HepG2 (cell line): ENCODE data around the gene SUSD4. TPM values are rescaled to one million over a fixed set of nuclear protein-coding genes. Genes with fewer than 3 reads are reported as not detected.

Experiments
- ATAC-seq: fragments of 200-7000 bp; cut with Tn5 transposase; 3 replicates; pipeline ENCODE4 v1.9.1; 2020; ENCODE audit warnings: mild to moderate bottlenecking, moderate library complexity
- BruUV-seq: library from RNA; stranded (reverse); fragments of 400-500 nt; replicated peaks from 2 replicates; lab custom pipeline; 2021; lab: Mats Ljungman, UMichigan
- CTCF ChIA-PET: fragments of 300-600 bp; formaldehyde crosslinking; extraction: SDS; loops from one replicate; lab custom pipeline; 2021; ENCODE audit warnings: low total read pairs, inconsistent platforms, low intra/inter-chr PET ratio; lab: Yijun Ruan, JAX
- POLR2A ChIA-PET: fragments of 350-600 bp; sonication (Branson Sonifier 250); formaldehyde crosslinking; loops from one replicate; lab custom pipeline; 2020; ENCODE audit warnings: antibody characterized with exemption, inconsistent platforms; lab: Yijun Ruan, JAX
- DNase-seq: peaks from one replicate; pipeline ENCODE4 v3.0.0-alpha.2; 2015; ENCODE audit warnings: low spot score
- FAIRE-seq: peaks from 3 replicates; lab custom pipeline; 2011; peaks lifted over from hg19 to GRCh38; lab: Jason Lieb, UNC
- H2AFZ ChIP-seq: one replicate; pipeline ENCODE4 v1.6.1; 2011; ENCODE audit warnings: low read length, inconsistent platforms
- H3K27ac ChIP-seq: fragments of 300-600 bp; 3 replicates; pipeline ENCODE4 v1.8.0; 2011; ENCODE audit warnings: mixed run types, mild to moderate bottlenecking, mixed read lengths, low read length, inconsistent platforms; ENCODE audit not compliant: insufficient read depth; ENCODE audit errors: extremely low read length
- H3K27me3 ChIP-seq, 2 experiments: fragments of 200-600 bp in 1 of 2; 2 replicates in 1 of 2; 3 replicates in 1 of 2; pipeline versions ENCODE4 v1.6.0 to v1.8.0; 2011; ENCODE audit warnings: low read length in 2 of 2, mild to moderate bottlenecking in 2 of 2, moderate library complexity in 2 of 2, inconsistent platforms in 1 of 2; ENCODE audit not compliant: insufficient read depth in 2 of 2, control insufficient read depth in 1 of 2
- H3K36me3 ChIP-seq, 2 experiments: fragments of 200-600 bp in 1 of 2; replicated peaks in 1 of 2; 2 replicates in 1 of 2; 3 replicates in 1 of 2; pipeline versions ENCODE4 v1.5.1 to v1.8.0; 2011; ENCODE audit warnings: low read length in 2 of 2, inconsistent platforms in 1 of 2; ENCODE audit not compliant: insufficient read depth in 2 of 2, control insufficient read depth in 1 of 2
- H3K4me1 ChIP-seq: 2 replicates; pipeline ENCODE4 v1.5.1; 2012; ENCODE audit warnings: low read length, inconsistent platforms; ENCODE audit not compliant: insufficient read depth
- H3K4me2 ChIP-seq: 2 replicates; pipeline ENCODE4 v1.6.0; 2011; ENCODE audit warnings: low read depth, low read length, inconsistent platforms
- H3K4me3 ChIP-seq, 3 experiments: fragments of 200-600 bp in 1 of 3; sonication (generic), shearing (Covaris generic) in 1 of 3; replicated peaks in 1 of 3; 2 replicates each; pipeline ENCODE4 v1.5.1; 2011 to 2016; ENCODE audit warnings: low read length in 3 of 3, inconsistent platforms in 2 of 3, low read depth in 2 of 3, mild to moderate bottlenecking in 2 of 3, control low read depth in 1 of 3, mixed read lengths in 1 of 3; ENCODE audit not compliant: insufficient read depth in 1 of 3
- H3K79me2 ChIP-seq: one replicate; pipeline ENCODE4 v1.6.1; 2011; ENCODE audit warnings: low read length, inconsistent platforms; ENCODE audit not compliant: insufficient read depth
- H3K9ac ChIP-seq: 2 replicates; pipeline ENCODE4 v1.6.0; 2011; ENCODE audit warnings: mild to moderate bottlenecking, low read depth, low read length, inconsistent platforms; ENCODE audit not compliant: insufficient read depth
- H3K9me3 ChIP-seq: 2 replicates; pipeline ENCODE4 v1.5.1; 2012; ENCODE audit warnings: mild to moderate bottlenecking, low read length
- H4K20me1 ChIP-seq: 2 replicates; pipeline ENCODE4 v1.6.0; 2011; ENCODE audit warnings: inconsistent platforms, mild to moderate bottlenecking, low read length, moderate library complexity; ENCODE audit not compliant: insufficient read depth
- ATF2 ChIP-seq: sonication (generic); formaldehyde crosslinking; IDR thresholded peaks from 2 replicates; pipeline ENCODE4 v1.4.0; 2020; ENCODE audit warnings: missing genetic modification reagents
- CBX5 ChIP-seq: sonication (generic); formaldehyde crosslinking; IDR thresholded peaks from 2 replicates; pipeline ENCODE4 v1.4.0; 2020; ENCODE audit warnings: missing genetic modification reagents, borderline replicate concordance
- FOXP1 ChIP-seq, 2 experiments: fragments of 450-650 bp in 1 of 2; IDR thresholded peaks; 2 replicates each; pipeline ENCODE4 v1.6.1; 2017 to 2018; ENCODE audit warnings: antibody characterized with exemption in 1 of 2
- KLF16 ChIP-seq, 2 experiments: sonication (generic) in 1 of 2; formaldehyde crosslinking in 1 of 2; IDR thresholded peaks; 2 replicates each; pipeline versions ENCODE4 v1.6.1 to v1.8.0; 2016 to 2023; ENCODE audit warnings: missing genetic modification reagents in 2 of 2, missing compliant biosample characterization in 1 of 2
- SAFB2 ChIP-seq: sonication (generic); formaldehyde crosslinking; IDR thresholded peaks from 2 replicates; pipeline ENCODE4 v1.5.1; 2020; ENCODE audit warnings: missing genetic modification reagents, low read depth, mild to moderate bottlenecking, borderline replicate concordance
- SNAPC5 ChIP-seq: sonication (generic); formaldehyde crosslinking; IDR thresholded peaks from 2 replicates; pipeline ENCODE4 v1.8.1; 2023; ENCODE audit warnings: mild to moderate bottlenecking, missing genetic modification reagents, borderline replicate concordance
- SP2 ChIP-seq: sonication (generic); formaldehyde crosslinking; IDR thresholded peaks from 2 replicates; pipeline ENCODE4 v1.5.1; 2020; ENCODE audit warnings: mild to moderate bottlenecking, missing genetic modification reagents
- SRSF1 ChIP-seq: fragments of 200-400 bp; formaldehyde crosslinking; optimal IDR thresholded peaks from 2 replicates; pipeline ENCODE3; 2017; ENCODE audit warnings: mild to moderate bottlenecking, low read depth, low read length, moderate library complexity
- ZKSCAN5 ChIP-seq: sonication (generic); formaldehyde crosslinking; IDR thresholded peaks from 2 replicates; pipeline ENCODE4 v1.5.1; 2020; ENCODE audit warnings: mild to moderate bottlenecking, missing genetic modification reagents
- ZNF619 ChIP-seq: sonication (generic); formaldehyde crosslinking; IDR thresholded peaks from 2 replicates; pipeline ENCODE4 v1.4.0; 2020; ENCODE audit warnings: mild to moderate bottlenecking, missing genetic modification reagents
- WGBS: methylation state at CpG from one replicate; pipeline ENCODE4 v1.1.6; 2017; ENCODE audit warnings: low lambda C conversion rate; 5-methylcytosine and 5-hydroxymethylcytosine counted together
- in situ Hi-C: cut with HindIII; loops from 2 replicates; pipeline ENCODE4 v1.10.0; 2017; ENCODE audit warnings: low pct_unique_long_range_greater_than_20kb; ENCODE audit not compliant: extremely low pct_ligation_motif_present
- intact Hi-C: fragments of 100-400 bp; cut with micrococcal nuclease; formaldehyde crosslinking; loops from one replicate; pipeline ENCODE4 v1.10.0; 2022; ENCODE audit not compliant: unreplicated experiment
- polyA plus RNA-seq, 8 experiments: library from polyadenylated mRNA; depleted of rRNA in 3 of 8; stranded (reverse) in 7 of 8; unstranded in 1 of 8; fragments of >200 nt; fragmentation: Illumina TruSeq in 4 of 8; extraction: Trizol in 4 of 8; gene quantifications; 2 replicates each; pipeline versions ENCODE4 v1.2.1 to v1.2.3, GENCODE V29; 2011 to 2016; ENCODE audit warnings: low read depth in 4 of 8, missing spikeins in 1 of 8, mixed read lengths in 1 of 8; ENCODE audit not compliant: insufficient read depth in 1 of 8
- total RNA-seq, 5 experiments: library from RNA; depleted of rRNA; stranded (reverse); fragments of >200 nt; fragmentation: Illumina TruSeq; extraction: Trizol; gene quantifications; 2 replicates each; pipeline ENCODE4 v1.2.3, GENCODE V29; 2016; ENCODE audit warnings: low read depth in 1 of 5
- TF ChIP-seq, protein P1 (sequence below): sonication (generic); formaldehyde crosslinking; IDR thresholded peaks from 2 replicates; pipeline ENCODE4 v1.4.0; 2020; ENCODE audit warnings: missing genetic modification reagents, borderline replicate concordance
- TF ChIP-seq, protein P2 (sequence below): sonication (generic); formaldehyde crosslinking; IDR thresholded peaks from 2 replicates; pipeline ENCODE4 v1.5.0; 2020; ENCODE audit warnings: missing genetic modification reagents, mild to moderate bottlenecking, borderline replicate concordance
- TF ChIP-seq, protein P3 (sequence below): sonication (generic); formaldehyde crosslinking; IDR thresholded peaks from 2 replicates; pipeline ENCODE4 v1.5.1; 2020; ENCODE audit warnings: missing genetic modification reagents, mild to moderate bottlenecking, borderline replicate concordance

SUSD4 gene
- total and polyA plus RNA-seq, 2 of the 13 experiments (the other 11 are each of a cell fraction or from before 2014, with no cell fraction given) = not detected

- DNase-seq (no peak), FAIRE-seq (no peak), ATAC-seq (no peak)
- Histone ChIP-seq H3K79me2 (no peaks in the 10 kb centered on the region), H3K27me3 (no peaks in the 10 kb centered on the region), H3K27ac (no peak overlapping the region), H3K9ac (no peak overlapping the region), H3K9me3 (no peaks in the 10 kb centered on the region), H3K4me2 (no peak overlapping the region), H3K36me3 (no peaks in the 10 kb centered on the region), H3K4me3 (no peak overlapping the region), H4K20me1 (no peaks in the 10 kb centered on the region), H2AFZ (no peak overlapping the region), H3K4me1 (no peaks in the 10 kb centered on the region)
- CTCF ChIA-PET = no interaction called here
- POLR2A ChIA-PET = no interaction called here
- intact Hi-C loops = no loop called here
- TF ChIP-seq, protein P1, sequence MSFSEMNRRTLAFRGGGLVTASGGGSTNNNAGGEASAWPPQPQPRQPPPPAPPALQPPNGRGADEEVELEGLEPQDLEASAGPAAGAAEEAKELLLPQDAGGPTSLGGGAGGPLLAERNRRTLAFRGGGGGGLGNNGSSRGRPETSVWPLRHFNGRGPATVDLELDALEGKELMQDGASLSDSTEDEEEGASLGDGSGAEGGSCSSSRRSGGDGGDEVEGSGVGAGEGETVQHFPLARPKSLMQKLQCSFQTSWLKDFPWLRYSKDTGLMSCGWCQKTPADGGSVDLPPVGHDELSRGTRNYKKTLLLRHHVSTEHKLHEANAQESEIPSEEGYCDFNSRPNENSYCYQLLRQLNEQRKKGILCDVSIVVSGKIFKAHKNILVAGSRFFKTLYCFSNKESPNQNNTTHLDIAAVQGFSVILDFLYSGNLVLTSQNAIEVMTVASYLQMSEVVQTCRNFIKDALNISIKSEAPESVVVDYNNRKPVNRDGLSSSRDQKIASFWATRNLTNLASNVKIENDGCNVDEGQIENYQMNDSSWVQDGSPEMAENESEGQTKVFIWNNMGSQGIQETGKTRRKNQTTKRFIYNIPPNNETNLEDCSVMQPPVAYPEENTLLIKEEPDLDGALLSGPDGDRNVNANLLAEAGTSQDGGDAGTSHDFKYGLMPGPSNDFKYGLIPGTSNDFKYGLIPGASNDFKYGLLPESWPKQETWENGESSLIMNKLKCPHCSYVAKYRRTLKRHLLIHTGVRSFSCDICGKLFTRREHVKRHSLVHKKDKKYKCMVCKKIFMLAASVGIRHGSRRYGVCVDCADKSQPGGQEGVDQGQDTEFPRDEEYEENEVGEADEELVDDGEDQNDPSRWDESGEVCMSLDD = no peak
- TF ChIP-seq ZNF619 (CRISPR knock-in tag) = no peak
- TF ChIP-seq, protein P2, sequence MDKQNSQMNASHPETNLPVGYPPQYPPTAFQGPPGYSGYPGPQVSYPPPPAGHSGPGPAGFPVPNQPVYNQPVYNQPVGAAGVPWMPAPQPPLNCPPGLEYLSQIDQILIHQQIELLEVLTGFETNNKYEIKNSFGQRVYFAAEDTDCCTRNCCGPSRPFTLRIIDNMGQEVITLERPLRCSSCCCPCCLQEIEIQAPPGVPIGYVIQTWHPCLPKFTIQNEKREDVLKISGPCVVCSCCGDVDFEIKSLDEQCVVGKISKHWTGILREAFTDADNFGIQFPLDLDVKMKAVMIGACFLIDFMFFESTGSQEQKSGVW (CRISPR knock-in tag) = no peak
- TF ChIP-seq SNAPC5 (CRISPR knock-in tag) = no peak
- TF ChIP-seq KLF16 (CRISPR knock-in tag; IDR thresholded peaks at IDR 0.05) = no peak
- TF ChIP-seq, protein P3, sequence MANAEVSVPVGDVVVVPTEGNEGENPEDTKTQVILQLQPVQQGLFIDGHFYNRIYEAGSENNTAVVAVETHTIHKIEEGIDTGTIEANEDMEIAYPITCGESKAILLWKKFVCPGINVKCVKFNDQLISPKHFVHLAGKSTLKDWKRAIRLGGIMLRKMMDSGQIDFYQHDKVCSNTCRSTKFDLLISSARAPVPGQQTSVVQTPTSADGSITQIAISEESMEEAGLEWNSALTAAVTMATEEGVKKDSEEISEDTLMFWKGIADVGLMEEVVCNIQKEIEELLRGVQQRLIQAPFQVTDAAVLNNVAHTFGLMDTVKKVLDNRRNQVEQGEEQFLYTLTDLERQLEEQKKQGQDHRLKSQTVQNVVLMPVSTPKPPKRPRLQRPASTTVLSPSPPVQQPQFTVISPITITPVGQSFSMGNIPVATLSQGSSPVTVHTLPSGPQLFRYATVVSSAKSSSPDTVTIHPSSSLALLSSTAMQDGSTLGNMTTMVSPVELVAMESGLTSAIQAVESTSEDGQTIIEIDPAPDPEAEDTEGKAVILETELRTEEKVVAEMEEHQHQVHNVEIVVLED = no peak
- no peak for TF ChIP-seq CBX5 (CRISPR knock-in tag)
- TF ChIP-seq ZKSCAN5 = no peak
- no peak for TF ChIP-seq SRSF1
- TF ChIP-seq ATF2 (CRISPR knock-in tag) = no peak
- TF ChIP-seq FOXP1 (IDR thresholded peaks at IDR 0.05) = no peak
- TF ChIP-seq FOXP1 (CRISPR knock-in tag; IDR thresholded peaks at IDR 0.05) = no peak
- TF ChIP-seq SP2 (CRISPR knock-in tag) = no peak
- no peak for TF ChIP-seq SAFB2 (CRISPR knock-in tag)
- BruUV-seq = no TSS peak
- in situ Hi-C loops = no loop called here
- WGBS = 64% methylated on average over 5 of the region's 5 CpGs
Observed at GRCh38 chr1:223298701-223299100, 65.3 kb downstream of the SUSD4 start.
